Dedifferentiated amniotic fluid mesenchymal stem cell (primary cell): Measurements from ENCODE around the gene DONSON.
A peak's percentile ranks its signal among the peaks of the same experiment; 100 is the strongest.
"Not testable (repeated sequence)": the region's sequence is repeated elsewhere in the genome, so short reads cannot be mapped to it uniquely, and the experiment has no call there.

Experiments
- DNase-seq: peaks from one replicate; pipeline ENCODE4 v3.0.0-alpha.2; 2016; ENCODE audit errors: extremely low spot score

DONSON gene

GRCh38 chr21:33588485-33589335, at the start of gene DONSON:
Gene DONSON (minus strand): TSS chr21:33588684. CDS start chr21:33588641, 43 bp downstream.
- peak; percentile 58 for DNase-seq

GRCh38 chr21:33634254-33634653, 45.8 kb upstream of the DONSON start:
- DNase-seq: no peak

- DNase-seq: not testable (repeated sequence)
Observed at GRCh38 chr21:33626151-33626550, 37.7 kb upstream of the DONSON start.

GRCh38 chr21:33622253-33622652, 33.8 kb upstream of the DONSON start:
- no peak for DNase-seq

GRCh38 chr21:33619726-33620125, 31.2 kb upstream of the DONSON start:
- DNase-seq: no peak

- no peak for DNase-seq
Observed at GRCh38 chr21:33618407-33618806, 29.9 kb upstream of the DONSON start.

- DNase-seq: not testable (repeated sequence)
Observed at GRCh38 chr21:33617565-33617964, 29.1 kb upstream of the DONSON start.

GRCh38 chr21:33611006-33611744, 22.7 kb upstream of the DONSON start:
- DNase-seq: no peak

GRCh38 chr21:33608559-33608958, 20.1 kb upstream of the DONSON start:
- peak; percentile 16 for DNase-seq

GRCh38 chr21:33598051-33598450, 9.6 kb upstream of the DONSON start:
- DNase-seq: no peak

GRCh38 chr21:33587792-33588484, 546 bp downstream of the DONSON start:
- DNase-seq: peak; percentile 26

- no peak for DNase-seq
Observed at GRCh38 chr21:33586927-33587326, 1.6 kb downstream of the DONSON start.

GRCh38 chr21:33584455-33584854, 4.0 kb downstream of the DONSON start:
- DNase-seq: no peak

- no peak for DNase-seq
Observed at GRCh38 chr21:33578959-33579542, 9.4 kb downstream of the DONSON start.

- no peak for DNase-seq
Observed at GRCh38 chr21:33578214-33578613, 10.3 kb downstream of the DONSON start.

GRCh38 chr21:33576741-33577141, 11.7 kb downstream of the DONSON start:
- not testable (repeated sequence) for DNase-seq

GRCh38 chr21:33572350-33572749, 16.1 kb downstream of the DONSON start:
- no peak for DNase-seq

- DNase-seq: no peak
Observed at GRCh38 chr21:33569991-33570390, 18.5 kb downstream of the DONSON start.

- DNase-seq: no peak
Observed at GRCh38 chr21:33568448-33568847, 20.0 kb downstream of the DONSON start.

GRCh38 chr21:33567914-33568313, 20.6 kb downstream of the DONSON start:
- DNase-seq: no peak

GRCh38 chr21:33566514-33566913, 22.0 kb downstream of the DONSON start:
- DNase-seq: no peak

GRCh38 chr21:33562389-33562788, 26.1 kb downstream of the DONSON start:
- DNase-seq: no peak
